Measurements from ENCODE around the gene RAB43.

The RAB43 gene

GRCh38 chr3:129160891-129161859 is 39.6 kb upstream of the RAB43 start, which contains the start of gene ISY1 (continued):
- TF ChIP-seq ZNF596 (tag by site-specific recombination; IDR thresholded peaks at IDR 0.05) = no peak
- no peak for TF ChIP-seq ZNF621 (tag by site-specific recombination; IDR thresholded peaks at IDR 0.05)
- no peak for TF ChIP-seq ZNF488 (tag by site-specific recombination; IDR thresholded peaks at IDR 0.05)
- peak; percentile 41; the same call in 1 of the 2 replicates for TF ChIP-seq ZNF768 (tag by site-specific recombination; IDR thresholded peaks at IDR 0.05)
- peak; percentile 93 for TF ChIP-seq SP2 (tag by site-specific recombination; IDR thresholded peaks at IDR 0.05)
- TF ChIP-seq ZNF513 (tag by site-specific recombination; IDR thresholded peaks at IDR 0.05) = no peak; the same call in 1 of the 2 replicates
- no peak for TF ChIP-seq ZNF292 (tag by site-specific recombination; IDR thresholded peaks at IDR 0.05; ENCODE audit: borderline replicate concordance, low read depth)
- TF ChIP-seq ZNF558 (tag by site-specific recombination; IDR thresholded peaks at IDR 0.05) = peak; percentile 18; the same call in 1 of the 2 replicates
- TF ChIP-seq ZFP3 (tag by site-specific recombination; IDR thresholded peaks at IDR 0.05; ENCODE audit: low read depth) = no peak
- TF ChIP-seq TCF7L2 (IDR thresholded peaks at IDR 0.05; ENCODE audit: borderline replicate concordance, low read depth, low read length) = no peak
- TF ChIP-seq ZNF223 (tag by site-specific recombination; IDR thresholded peaks at IDR 0.05) = no peak
- TF ChIP-seq CTCF (tag by site-specific recombination; IDR thresholded peaks at IDR 0.05) = peak; percentile 64
- no peak for TF ChIP-seq ZNF266 (tag by site-specific recombination; IDR thresholded peaks at IDR 0.05; ENCODE audit: low read depth)
- TF ChIP-seq ZNF645 (tag by site-specific recombination; IDR thresholded peaks at IDR 0.05) = no peak
- TF ChIP-seq ZNF747 (tag by site-specific recombination; IDR thresholded peaks at IDR 0.05) = no peak
- peak; percentile 83 for TF ChIP-seq KLF17 (tag by site-specific recombination; IDR thresholded peaks at IDR 0.05)
- TF ChIP-seq ZBTB20 (tag by site-specific recombination; IDR thresholded peaks at IDR 0.05) = peak; percentile 30; the same call in 1 of the 2 replicates
- TF ChIP-seq ZNF18 (tag by site-specific recombination; IDR thresholded peaks at IDR 0.05) = no peak
- TF ChIP-seq YY1 (tag by site-specific recombination; IDR thresholded peaks at IDR 0.05) = peak; percentile 70
- TF ChIP-seq ZFP37 (tag by site-specific recombination; IDR thresholded peaks at IDR 0.05) = peak; percentile 71; the same call in 1 of the 2 replicates
- TF ChIP-seq ZSCAN23 (tag by site-specific recombination; IDR thresholded peaks at IDR 0.05) = 0 out of 2 replicates have a peak, but pooled peaks have one; percentile 57
- no peak for TF ChIP-seq ZNF26 (tag by site-specific recombination; IDR thresholded peaks at IDR 0.05)
- no peak for TF ChIP-seq ZNF239 (tag by site-specific recombination; IDR thresholded peaks at IDR 0.05)
- no peak for TF ChIP-seq ZNF280D (tag by site-specific recombination; IDR thresholded peaks at IDR 0.05)
- TF ChIP-seq ZNF354C (tag by site-specific recombination; IDR thresholded peaks at IDR 0.05; ENCODE audit: borderline replicate concordance, low read depth) = no peak
